Rectal smooth muscle tissue (tissue), 1 donor: ENCODE results near the gene PNPLA3.

Source experiments
- H3K27ac ChIP-seq: one replicate; pipeline ENCODE4 v1.7.0; 2013; ENCODE audit warnings: low read depth, low read length, inconsistent platforms
- H3K27me3 ChIP-seq: one replicate; pipeline ENCODE4 v1.7.0; 2013; ENCODE audit warnings: low read length; ENCODE audit not compliant: control insufficient read depth, insufficient read depth
- H3K36me3 ChIP-seq: one replicate; pipeline ENCODE4 v1.7.0; 2013; ENCODE audit warnings: low read length; ENCODE audit not compliant: control insufficient read depth, insufficient read depth
- H3K4me1 ChIP-seq: one replicate; pipeline ENCODE4 v1.7.0; 2013; ENCODE audit warnings: low read length; ENCODE audit not compliant: control insufficient read depth, insufficient read depth
- H3K4me3 ChIP-seq: one replicate; pipeline ENCODE4 v1.7.0; 2013; ENCODE audit warnings: low read length
- H3K9ac ChIP-seq: one replicate; pipeline ENCODE4 v1.7.0; 2013; ENCODE audit warnings: low read length

PNPLA3 gene

DNA sequence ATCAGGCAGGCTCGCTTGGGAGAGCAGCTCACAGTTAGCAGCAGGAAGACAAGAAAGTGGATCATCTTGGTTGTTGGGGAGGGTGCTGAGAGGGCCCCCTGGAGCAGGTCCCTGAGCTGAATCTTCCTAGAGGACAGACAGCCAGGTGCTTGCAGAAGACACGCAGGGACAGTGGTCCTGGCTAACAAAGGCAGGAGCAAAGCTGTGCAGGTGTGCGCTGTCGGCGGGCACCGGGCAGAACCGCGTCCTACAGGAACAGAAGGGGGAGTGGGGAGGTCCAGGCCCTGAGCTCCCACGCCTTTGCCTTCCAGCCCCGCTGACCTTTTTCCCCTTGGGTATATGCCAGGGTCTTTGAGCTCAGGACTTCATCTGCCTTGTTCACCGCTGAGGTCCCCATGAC, 70.4 kb downstream of the PNPLA3 start:
- Histone ChIP-seq H3K27me3 (no peaks in the 10 kb centered on the region), H3K27ac (no peak overlapping the region), H3K36me3 (peaks cover 31% of the 10 kb centered on the region), H3K9ac (no peak overlapping the region), H3K4me3 (no peak overlapping the region), H3K4me1 (no peaks in the 10 kb centered on the region)

DNA sequence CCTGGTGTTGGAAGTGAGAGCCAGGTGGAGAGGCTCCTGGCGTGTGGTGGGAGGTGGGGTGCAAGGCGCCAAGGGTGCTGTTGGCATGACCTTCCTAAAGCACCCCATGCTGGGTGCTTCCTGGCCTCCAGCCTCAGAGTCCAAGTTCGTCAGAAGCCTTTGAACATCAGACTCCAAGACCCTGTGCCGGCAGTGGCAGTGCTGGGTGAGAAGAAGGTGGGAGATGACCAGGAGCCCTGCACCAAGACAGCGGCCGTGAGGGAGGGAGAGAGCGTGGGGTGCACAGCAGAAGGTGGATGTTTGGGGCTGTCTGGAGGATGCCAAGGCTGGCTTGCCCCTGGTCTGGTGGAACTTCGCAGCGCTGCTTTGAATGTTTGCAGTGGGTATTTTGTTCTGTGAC, 70.8 kb downstream of the PNPLA3 start:
- Histone ChIP-seq H3K27ac (no peak overlapping the region), H3K27me3 (no peaks in the 10 kb centered on the region), H3K4me3 (no peak overlapping the region), H3K36me3 (peaks cover 29% of the 10 kb centered on the region), H3K4me1 (no peaks in the 10 kb centered on the region), H3K9ac (no peak overlapping the region)

DNA sequence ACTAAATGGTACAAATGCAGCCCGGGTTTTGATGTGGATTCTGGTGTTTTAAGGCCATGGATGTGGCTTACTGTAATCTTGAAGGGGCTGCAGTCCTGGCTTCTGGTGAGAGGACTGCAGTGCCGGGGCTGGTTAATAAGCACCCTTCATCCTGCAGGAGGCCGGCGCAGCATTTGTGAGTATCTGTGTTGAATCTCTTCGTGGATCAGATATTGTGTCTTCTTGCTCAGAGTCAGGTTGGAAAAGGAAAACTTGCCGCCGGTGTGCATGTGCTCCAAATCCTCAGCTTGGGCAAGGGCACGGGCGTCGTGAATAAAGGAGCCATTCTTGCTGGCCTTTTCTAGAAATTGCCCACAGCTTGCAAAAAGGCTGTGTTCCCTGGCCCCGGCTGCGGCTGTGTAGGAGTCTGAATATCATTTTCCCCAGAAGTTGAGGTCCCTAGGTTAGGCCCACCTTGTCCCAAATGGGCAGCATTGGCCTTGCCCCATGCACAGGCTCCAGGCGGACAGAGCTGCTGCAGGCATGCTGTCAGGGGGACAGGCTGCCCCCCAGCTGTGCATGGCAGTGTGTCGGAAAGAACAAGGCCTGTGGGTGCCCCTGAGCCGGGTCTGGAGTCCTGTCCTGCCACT, 71.6 kb downstream of the PNPLA3 start:
- Histone ChIP-seq H3K4me1 (no peaks in the 10 kb centered on the region), H3K27ac (no peak overlapping the region)

DNA sequence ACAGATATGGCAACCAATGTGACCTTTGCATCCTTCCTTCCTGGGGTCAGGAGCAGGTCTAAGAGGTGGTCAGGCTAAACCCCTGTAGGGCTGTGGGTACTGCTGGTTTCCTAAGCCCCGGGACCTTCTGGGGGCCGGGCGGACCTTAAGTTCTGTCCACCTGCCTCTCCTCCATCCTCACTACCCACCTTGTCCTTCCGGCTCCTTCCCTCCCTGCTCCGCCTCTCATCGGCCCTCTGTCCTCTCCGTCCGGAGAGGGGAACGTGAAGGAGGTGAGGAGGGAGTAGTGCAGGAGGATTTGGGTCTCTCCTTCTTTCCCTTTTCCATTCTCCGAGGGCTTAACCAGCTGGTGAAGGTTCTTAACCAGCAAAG, 72.2 kb downstream of the PNPLA3 start:
- no peak overlapping the region for H3K27ac ChIP-seq
- H3K27me3 ChIP-seq: no peaks in the 10 kb centered on the region
- H3K36me3 ChIP-seq: peaks cover 29% of the 10 kb centered on the region
- H3K4me1 ChIP-seq: no peaks in the 10 kb centered on the region
- no peak overlapping the region for H3K9ac ChIP-seq
- peak overlapping the region; percentile 38 for H3K4me3 ChIP-seq

More for the DNA sequence above, 71.6 kb downstream of the PNPLA3 start:
- H3K4me3 ChIP-seq: no peak overlapping the region
- H3K9ac ChIP-seq: no peak overlapping the region
- no peaks in the 10 kb centered on the region for H3K27me3 ChIP-seq
- H3K36me3 ChIP-seq: peaks cover 29% of the 10 kb centered on the region

DNA sequence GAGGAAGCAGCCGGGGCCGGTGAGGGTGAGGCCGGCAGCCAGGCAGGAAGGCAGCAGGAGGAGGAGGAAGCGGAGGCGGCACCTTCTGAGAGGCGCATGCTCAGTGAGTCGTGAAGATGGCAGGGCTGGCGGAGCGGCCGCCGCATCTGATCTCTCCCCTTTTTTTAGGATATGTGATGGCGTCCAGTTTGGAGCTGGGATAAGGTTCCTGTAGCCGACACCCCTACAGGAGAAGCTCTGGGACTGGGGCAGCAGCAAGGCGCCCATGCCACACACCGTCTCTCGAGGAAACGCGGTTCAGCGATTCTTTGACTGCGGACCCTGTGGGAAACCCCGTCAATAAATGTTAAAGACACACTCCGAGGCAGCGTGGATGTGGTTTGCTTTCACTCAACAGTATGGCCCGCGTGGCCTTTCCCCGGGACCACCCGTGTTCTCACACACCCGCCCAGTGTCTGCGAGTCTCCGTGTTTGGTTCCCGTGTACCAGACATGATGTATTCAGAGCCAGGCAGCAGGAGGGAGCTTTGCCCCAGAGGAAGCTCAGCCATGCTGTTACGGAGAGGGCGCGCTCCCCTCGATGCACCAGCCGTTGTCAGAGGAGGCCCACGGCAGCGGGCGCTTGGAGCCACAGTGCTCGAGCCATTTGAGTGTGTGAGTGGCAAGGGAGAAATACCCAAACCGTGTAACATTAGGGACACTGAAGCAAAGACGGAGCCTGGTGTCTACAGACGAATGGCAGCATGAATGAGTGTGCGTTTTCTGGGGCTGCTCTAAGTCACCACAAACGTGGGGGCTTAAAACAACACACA, 72.8 kb downstream of the PNPLA3 start:
- no peaks in the 10 kb centered on the region for H3K27me3 ChIP-seq
- H3K4me3 ChIP-seq: peak overlapping the region; percentile 38
- H3K9ac ChIP-seq: no peak overlapping the region
- H3K4me1 ChIP-seq: no peaks in the 10 kb centered on the region
- no peak overlapping the region for H3K27ac ChIP-seq
- peaks cover 29% of the 10 kb centered on the region for H3K36me3 ChIP-seq

DNA sequence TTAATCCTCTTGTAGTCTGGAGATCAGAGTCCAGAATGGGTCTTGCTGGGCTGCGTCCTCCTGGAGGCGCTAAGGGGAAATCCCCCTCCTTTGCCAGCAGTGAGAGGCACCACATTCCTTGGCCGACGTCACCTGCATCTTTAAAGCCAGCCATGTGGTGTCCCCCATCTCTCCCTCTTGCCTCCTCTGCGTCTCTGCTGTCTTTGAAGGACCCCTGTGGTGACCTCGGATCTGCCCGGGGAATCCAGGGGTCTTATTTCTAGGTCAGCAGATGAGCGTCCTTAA, 73.3 kb downstream of the PNPLA3 start:
- H3K4me3 ChIP-seq: no peak overlapping the region
- H3K9ac ChIP-seq: no peak overlapping the region
- peaks cover 25% of the 10 kb centered on the region for H3K36me3 ChIP-seq
- no peak overlapping the region for H3K27ac ChIP-seq
- no peaks in the 10 kb centered on the region for H3K4me1 ChIP-seq
- H3K27me3 ChIP-seq: no peaks in the 10 kb centered on the region
